GM23248 (cell line): ENCODE data around the gene ADGB.

ENCODE experiments used
- EZH2 ChIP-seq: fragments of 200-600 bp; sonication (generic); IDR thresholded peaks from 2 replicates; pipeline ENCODE4 v1.6.1; 2018; ENCODE audit warnings: antibody characterized with exemption, mild to moderate bottlenecking; ENCODE audit not compliant: insufficient read depth, poor library complexity, severe bottlenecking
- EZH2phosphoT487 ChIP-seq: fragments of 200-600 bp; sonication (generic); IDR thresholded peaks from 2 replicates; pipeline ENCODE4 v1.6.1; 2018; ENCODE audit warnings: antibody characterized with exemption, moderate library complexity, mild to moderate bottlenecking, low read depth; ENCODE audit not compliant: insufficient read depth

DNA sequence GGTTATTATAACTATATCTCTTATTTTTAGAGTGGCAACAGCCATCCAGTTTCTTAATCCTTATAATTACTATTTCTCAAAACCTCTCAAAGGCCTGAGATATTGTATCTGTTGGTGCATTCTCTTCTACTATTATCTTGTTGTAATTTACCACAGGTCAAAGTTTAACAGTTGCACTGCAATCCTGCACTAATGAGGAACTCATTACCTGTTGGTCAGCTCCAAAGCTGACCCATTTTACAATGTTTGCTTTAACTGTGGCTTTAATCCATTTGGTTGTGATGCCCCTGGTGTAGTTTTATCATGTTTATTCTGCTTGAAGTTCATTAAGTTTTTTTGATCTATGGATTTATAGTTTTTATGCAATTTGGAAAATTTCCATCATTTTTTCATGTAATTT is 6.3 kb upstream of the ADGB start:
- TF ChIP-seq EZH2, result no peak
- TF ChIP-seq EZH2phosphoT487, result no peak
